AG04450 (cell line): ENCODE results near the gene NLRC5. TPM values are rescaled to one million over a fixed set of nuclear protein-coding genes. Genes with fewer than 3 reads are reported as not detected.

ENCODE experiments used
- CTCF ChIA-PET: fragments of 300-600, 350-600 bp; formaldehyde crosslinking; extraction: SDS; loops from one replicate; lab custom pipeline; 2022; ENCODE audit warnings: antibody characterized with exemption, inconsistent platforms; lab: Charles Lee
- POLR2A ChIA-PET: fragments of 350-600 bp; formaldehyde crosslinking; extraction: SDS; loops from one replicate; lab custom pipeline; 2021; ENCODE audit warnings: antibody characterized with exemption, inconsistent platforms; lab: Yijun Ruan, JAX
- DNase-seq: peaks from one replicate; pipeline ENCODE4 v3.0.0-alpha.2; 2011; ENCODE audit warnings: low read depth, low spot score
- H3K27ac ChIP-seq: one replicate; pipeline ENCODE4 v1.5.1; 2012; ENCODE audit warnings: low read depth, low read length, control low read depth
- H3K27me3 ChIP-seq: one replicate; pipeline ENCODE4 v1.6.0; 2012; ENCODE audit warnings: low read length; ENCODE audit not compliant: control insufficient read depth, insufficient read depth
- H3K4me3 ChIP-seq: 2 replicates; pipeline ENCODE4 v1.5.1; 2011; ENCODE audit warnings: mild to moderate bottlenecking, low read depth, low read length, control low read depth
- H3K9me3 ChIP-seq: 2 replicates; pipeline ENCODE4 v1.5.1; 2012; ENCODE audit warnings: low read length; ENCODE audit not compliant: control insufficient read depth, insufficient read depth
- polyA plus RNA-seq: library from polyadenylated mRNA; depleted of rRNA; stranded (reverse); fragments of >200 nt; gene quantifications from 2 replicates; pipeline ENCODE4 v1.2.3, GENCODE V29; 2011
- TF ChIP-seq, protein P1 (sequence below): IDR thresholded peaks from 2 replicates; pipeline ENCODE4 v1.5.1; 2011; ENCODE audit warnings: low read depth, low read length, control low read depth, inconsistent platforms

NLRC5 gene
- polyA plus RNA-seq, 1 experiment, result 9.2 TPM

DNA sequence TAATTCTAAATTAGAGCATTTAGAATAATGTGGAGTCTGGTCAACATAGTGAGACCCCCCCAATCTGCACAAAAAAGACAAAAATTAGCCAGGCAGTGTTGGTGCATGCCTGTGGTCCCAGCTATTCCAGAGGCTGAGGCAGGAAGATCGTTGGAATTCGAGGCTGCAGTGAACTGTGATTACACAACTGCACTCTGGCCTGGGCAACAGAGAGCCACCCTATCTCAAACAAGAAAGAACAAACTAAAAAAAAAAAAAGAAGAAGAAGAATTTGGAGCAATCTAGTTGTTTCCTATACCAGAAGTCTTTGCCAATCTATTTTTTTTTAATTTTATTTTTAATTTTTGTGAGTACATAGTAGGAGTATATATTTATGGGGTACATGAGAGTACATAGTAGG lies 21.6 kb upstream of the NLRC5 start:
- Histone ChIP-seq H3K27ac (no peak overlapping the region), H3K4me3 (no peak overlapping the region), H3K9me3 (peaks cover 4% of the 10 kb centered on the region; the same call in 1 of the 2 replicates), H3K27me3 (no peaks in the 10 kb centered on the region)
- DNase-seq, result no peak
- TF ChIP-seq, protein P1, sequence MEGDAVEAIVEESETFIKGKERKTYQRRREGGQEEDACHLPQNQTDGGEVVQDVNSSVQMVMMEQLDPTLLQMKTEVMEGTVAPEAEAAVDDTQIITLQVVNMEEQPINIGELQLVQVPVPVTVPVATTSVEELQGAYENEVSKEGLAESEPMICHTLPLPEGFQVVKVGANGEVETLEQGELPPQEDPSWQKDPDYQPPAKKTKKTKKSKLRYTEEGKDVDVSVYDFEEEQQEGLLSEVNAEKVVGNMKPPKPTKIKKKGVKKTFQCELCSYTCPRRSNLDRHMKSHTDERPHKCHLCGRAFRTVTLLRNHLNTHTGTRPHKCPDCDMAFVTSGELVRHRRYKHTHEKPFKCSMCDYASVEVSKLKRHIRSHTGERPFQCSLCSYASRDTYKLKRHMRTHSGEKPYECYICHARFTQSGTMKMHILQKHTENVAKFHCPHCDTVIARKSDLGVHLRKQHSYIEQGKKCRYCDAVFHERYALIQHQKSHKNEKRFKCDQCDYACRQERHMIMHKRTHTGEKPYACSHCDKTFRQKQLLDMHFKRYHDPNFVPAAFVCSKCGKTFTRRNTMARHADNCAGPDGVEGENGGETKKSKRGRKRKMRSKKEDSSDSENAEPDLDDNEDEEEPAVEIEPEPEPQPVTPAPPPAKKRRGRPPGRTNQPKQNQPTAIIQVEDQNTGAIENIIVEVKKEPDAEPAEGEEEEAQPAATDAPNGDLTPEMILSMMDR, result no peak
- CTCF ChIA-PET, result no interaction called here
- POLR2A ChIA-PET, result interaction anchor here (0.7 to 1.2 kb wide), 3 partner anchors 21 to 30 kb away, joined by 3 to 4 read pairs (median 3); partner anchors contain the start of gene NLRC5

GRCh38 chr16:56969769-56970168 lies 19.6 kb upstream of the NLRC5 start:
- CTCF ChIA-PET, result no interaction called here
- no peak for DNase-seq
- H3K4me3 ChIP-seq, result no peak overlapping the region
- TF ChIP-seq, protein P1, result no peak
- POLR2A ChIA-PET, result no interaction called here
- no peak overlapping the region for H3K27ac ChIP-seq
- H3K9me3 ChIP-seq, result no peaks in the 10 kb centered on the region; the same call in 1 of the 2 replicates
- H3K27me3 ChIP-seq, result peaks cover 2% of the 10 kb centered on the region

- CTCF ChIA-PET, result interaction anchor here (1.0 kb wide), 1 partner anchor 178 kb away, joined by 3 read pairs; no protein-coding TSS in a partner anchor
- TF ChIP-seq, protein P1, result no peak
- peaks cover 2% of the 10 kb centered on the region for H3K27me3 ChIP-seq
- POLR2A ChIA-PET, result no interaction called here
- DNase-seq, result no peak
- H3K27ac ChIP-seq, result no peak overlapping the region
- H3K9me3 ChIP-seq, result no peaks in the 10 kb centered on the region; the same call in 1 of the 2 replicates
- no peak overlapping the region for H3K4me3 ChIP-seq
Measured at GRCh38 chr16:56970934-56971767, 18.2 kb upstream of the NLRC5 start.

DNA sequence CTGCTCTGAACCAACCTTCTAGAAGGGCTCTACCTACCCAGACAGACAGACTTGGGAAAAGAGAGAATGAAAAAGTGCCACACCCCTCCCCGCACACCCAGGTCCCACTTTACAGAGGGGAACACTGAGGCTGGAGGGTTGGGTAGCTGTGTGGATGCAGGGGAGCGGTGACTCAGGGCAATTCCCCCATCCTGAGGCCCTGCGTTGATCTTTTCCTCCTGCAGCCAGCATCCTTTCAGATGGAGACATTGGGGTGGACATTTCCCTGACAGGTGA lies 17.7 kb upstream of the NLRC5 start:
- no peak for DNase-seq
- TF ChIP-seq, protein P1, result no peak
- Histone ChIP-seq H3K4me3 (no peak overlapping the region), H3K27me3 (peaks cover 2% of the 10 kb centered on the region), H3K9me3 (no peaks in the 10 kb centered on the region; the same call in 1 of the 2 replicates), H3K27ac (no peak overlapping the region)
- CTCF ChIA-PET, result interaction anchor here (1.0 kb wide), 1 partner anchor 178 kb away, joined by 3 read pairs; no protein-coding TSS in a partner anchor
- POLR2A ChIA-PET, result no interaction called here
